Hepatic stellate cell (primary cell): ENCODE measurements around the gene INSYN1.
"Not testable (repeated sequence)": the region's sequence is repeated elsewhere in the genome, so short reads cannot be mapped to it uniquely, and the experiment has no call there.

ENCODE experiments used
- DNase-seq: peaks from one replicate; pipeline ENCODE4 v3.0.0; 2011; ENCODE audit warnings: low spot score

Gene INSYN1

DNA sequence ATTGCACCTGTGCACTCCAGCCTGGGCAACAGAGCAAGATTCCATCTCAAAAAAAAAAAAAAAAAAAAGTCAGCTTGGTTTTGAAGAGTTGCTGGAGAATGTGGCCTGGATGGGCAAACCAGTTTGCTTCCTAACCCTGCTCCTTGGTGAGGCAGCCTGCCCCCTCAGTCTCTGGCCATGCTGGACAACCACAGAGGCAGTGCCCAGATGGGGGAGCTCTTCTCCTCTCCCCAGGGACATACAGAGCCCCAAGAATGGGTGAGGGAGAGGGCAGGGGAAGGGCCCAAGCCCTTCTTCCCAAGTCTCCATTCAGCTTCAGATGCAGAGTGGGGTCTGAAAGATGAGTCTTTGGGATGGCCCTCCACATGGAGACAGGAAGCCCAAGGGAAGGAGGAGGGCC, 41.0 kb downstream of the INSYN1 start:
- no peak for DNase-seq

- DNase-seq = no peak
Measured at GRCh38 chr15:73711526-73711925, 41.6 kb downstream of the INSYN1 start.

- no peak for DNase-seq
Measured at GRCh38 chr15:73710321-73710720, 42.8 kb downstream of the INSYN1 start.

DNA sequence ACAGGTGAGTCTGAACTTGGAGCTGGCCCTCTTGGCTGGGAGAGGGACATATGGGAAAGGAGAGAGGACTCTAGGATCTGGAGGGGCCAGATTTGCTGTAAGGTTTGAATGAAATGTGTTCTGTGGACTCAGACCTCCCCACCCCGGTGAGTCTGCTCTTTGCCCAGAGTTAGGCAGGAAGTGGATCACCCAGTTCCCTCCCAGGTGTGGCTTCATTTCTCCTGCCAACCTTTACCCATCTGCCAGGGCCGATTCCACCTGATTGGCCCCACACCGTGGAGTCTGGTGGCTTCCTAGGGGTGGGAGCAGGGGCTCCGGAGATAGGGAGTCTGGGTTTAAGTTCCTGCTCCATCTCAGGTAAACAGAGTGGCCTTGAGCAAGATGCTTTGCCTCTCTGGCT, 43.5 kb downstream of the INSYN1 start:
- DNase-seq = no peak

DNA sequence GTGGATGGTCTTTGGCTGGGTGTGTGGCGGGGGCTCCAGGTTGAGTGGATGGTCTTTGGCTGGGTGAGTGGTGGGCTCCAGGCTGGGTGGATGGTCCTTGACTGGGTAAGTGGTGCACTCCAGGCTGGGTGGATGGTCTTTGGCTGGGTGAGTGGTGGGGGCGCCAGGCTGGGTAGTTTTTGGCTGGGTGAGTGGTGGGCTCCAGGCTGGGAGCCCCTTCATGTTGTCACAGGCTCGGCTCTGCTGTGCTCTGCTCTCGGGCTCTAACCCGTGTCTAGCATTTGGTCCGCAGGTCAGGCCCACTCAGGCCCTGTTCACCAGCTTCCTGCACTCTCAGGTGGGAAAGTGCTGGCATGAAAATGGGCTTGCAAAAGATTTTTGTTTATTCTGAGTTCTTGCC, 43.9 kb downstream of the INSYN1 start:
- DNase-seq = no peak

- DNase-seq = no peak
Measured at GRCh38 chr15:73708691-73709090, 44.5 kb downstream of the INSYN1 start.

DNA sequence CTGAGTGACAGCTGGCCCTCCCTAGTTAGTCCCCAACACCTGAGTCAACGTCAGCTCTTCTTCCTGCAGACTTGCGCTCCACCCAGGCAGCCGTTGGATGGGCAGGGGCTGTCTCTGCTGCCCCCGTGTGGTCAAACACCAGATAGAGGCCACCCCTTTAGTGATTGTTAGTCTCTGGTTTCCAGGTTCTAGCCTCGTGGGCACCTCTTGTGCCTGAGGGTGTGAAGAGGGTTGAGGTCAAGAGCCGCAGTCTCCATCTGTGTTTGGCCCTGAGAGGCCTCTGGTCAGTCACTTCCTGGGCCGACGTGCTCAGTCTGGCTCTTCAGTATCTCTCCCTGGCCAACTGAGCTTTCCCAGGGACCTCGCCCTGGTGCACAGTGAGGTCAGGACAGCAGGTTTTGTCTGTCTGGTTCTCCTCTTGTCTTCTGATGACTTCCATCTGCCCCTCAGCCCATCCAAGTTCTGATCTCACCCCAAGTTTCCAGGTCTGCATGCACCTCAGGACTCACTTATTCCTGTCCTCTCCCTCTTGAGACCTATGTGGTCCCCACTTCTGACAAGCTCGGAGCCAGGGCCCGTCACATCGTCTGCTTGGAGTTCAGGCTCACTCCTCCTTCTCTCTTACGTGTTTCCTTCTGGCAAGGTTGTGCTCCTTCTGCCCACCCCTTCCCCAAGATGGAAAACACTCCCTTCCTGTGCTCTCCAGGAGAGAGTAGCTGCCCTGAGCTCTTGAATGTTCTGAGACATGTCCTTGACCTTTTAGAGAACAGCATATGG, 48.1 kb downstream of the INSYN1 start:
- peak; percentile 77 for DNase-seq

DNA sequence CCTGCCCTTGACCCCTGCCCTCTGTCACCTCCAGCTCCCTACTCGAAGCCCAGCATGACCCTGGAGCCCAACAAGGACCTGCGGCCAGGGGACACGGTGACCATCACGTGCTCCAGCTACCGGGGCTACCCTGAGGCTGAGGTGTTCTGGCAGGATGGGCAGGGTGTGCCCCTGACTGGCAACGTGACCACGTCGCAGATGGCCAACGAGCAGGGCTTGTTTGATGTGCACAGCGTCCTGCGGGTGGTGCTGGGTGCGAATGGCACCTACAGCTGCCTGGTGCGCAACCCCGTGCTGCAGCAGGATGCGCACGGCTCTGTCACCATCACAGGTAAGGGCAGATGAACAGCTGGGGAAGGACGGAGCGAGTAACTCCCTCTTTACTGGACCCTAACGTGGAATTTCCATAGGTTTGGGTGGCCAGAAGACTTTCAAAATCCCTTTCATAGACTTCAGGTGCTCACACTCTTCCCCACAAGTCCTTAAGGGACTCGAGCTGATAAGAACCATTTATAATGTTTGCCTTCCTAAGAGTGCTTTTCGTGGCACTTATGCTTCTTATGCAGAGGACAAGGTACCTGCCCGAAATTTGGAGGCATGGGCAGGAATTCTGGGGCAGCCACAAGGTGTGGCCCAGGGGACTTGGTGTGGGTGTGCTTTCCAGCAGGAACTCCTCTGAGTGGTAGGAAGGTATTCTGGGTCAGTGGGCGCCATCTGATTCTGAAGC, 48.8 kb downstream of the INSYN1 start:
- not testable (repeated sequence) for DNase-seq

DNA sequence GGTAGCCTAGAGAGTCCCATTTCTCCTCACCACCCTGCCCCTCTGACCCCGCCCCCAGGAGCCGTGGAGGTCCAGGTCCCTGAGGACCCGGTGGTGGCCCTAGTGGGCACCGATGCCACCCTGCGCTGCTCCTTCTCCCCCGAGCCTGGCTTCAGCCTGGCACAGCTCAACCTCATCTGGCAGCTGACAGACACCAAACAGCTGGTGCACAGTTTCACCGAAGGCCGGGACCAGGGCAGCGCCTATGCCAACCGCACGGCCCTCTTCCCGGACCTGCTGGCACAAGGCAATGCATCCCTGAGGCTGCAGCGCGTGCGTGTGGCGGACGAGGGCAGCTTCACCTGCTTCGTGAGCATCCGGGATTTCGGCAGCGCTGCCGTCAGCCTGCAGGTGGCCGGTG, 49.5 kb downstream of the INSYN1 start:
- not testable (repeated sequence) for DNase-seq

DNA sequence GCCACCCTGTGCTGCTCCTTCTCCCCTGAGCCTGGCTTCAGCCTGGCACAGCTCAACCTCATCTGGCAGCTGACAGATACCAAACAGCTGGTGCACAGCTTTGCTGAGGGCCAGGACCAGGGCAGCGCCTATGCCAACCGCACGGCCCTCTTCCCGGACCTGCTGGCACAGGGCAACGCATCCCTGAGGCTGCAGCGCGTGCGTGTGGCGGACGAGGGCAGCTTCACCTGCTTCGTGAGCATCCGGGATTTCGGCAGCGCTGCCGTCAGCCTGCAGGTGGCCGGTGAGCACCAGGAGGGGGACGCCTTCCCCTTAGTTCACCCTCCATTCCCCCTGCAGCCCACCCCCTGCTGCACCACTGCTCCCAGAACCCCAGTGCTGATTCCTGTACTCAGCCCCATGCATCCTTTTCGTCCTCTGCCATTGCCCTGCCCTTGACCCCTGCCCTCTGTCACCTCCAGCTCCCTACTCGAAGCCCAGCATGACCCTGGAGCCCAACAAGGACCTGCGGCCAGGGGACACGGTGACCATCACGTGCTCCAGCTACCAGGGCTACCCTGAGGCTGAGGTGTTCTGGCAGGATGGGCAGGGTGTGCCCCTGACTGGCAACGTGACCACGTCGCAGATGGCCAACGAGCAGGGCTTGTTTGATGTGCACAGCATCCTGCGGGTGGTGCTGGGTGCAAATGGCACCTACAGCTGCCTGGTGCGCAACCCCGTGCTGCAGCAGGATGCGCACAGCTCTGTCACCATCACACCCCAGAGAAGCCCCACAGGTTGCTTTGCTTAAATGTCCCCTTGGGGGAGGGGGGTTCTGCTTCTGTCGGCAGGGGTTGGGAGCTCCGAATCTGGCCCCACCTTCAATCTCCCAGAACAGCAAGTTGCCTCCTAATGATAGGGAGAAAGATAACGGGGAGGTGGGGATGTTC, 50.6 kb downstream of the INSYN1 start:
- not testable (repeated sequence) for DNase-seq

DNA sequence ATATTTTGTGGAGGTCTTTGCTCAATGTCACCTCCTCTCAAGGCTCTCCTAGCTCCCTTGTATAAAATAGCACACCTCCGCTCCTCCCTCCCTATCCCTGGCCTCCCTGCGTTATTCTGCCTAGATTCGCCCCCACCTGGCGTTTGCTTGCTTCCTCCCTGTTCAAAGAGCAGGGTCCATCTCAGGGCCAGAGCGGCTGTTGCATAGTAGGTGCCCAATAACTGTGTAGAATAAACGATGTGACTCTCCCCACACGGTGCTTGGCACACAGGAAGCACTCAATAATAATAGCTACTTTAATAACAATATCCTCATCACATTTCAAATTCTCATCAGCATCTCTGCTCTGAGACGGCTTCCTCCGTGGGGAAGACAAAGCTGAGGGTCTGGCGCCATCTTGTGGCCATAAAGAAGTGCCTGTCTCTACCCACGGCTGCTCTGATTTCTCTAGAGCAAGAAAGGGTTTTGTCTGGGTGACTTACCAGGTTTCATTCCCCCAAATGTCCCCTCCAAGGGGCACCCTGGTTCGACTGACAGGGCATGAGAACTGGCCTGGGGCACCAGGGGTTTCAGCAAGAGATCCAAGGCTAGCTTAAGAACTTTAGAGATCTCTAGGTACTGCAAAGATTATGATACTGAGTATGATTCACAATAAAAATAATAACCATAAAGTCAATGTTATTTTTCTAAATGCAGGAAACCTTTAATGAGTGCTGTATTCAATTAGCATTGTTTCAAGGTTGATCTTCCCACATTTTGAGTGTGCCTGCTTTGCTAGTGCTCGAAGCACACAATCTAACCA, 52.9 kb downstream of the INSYN1 start:
- peak; percentile 79 for DNase-seq

GRCh38 chr15:73699249-73700040, 53.7 kb downstream of the INSYN1 start:
- no peak for DNase-seq

DNA sequence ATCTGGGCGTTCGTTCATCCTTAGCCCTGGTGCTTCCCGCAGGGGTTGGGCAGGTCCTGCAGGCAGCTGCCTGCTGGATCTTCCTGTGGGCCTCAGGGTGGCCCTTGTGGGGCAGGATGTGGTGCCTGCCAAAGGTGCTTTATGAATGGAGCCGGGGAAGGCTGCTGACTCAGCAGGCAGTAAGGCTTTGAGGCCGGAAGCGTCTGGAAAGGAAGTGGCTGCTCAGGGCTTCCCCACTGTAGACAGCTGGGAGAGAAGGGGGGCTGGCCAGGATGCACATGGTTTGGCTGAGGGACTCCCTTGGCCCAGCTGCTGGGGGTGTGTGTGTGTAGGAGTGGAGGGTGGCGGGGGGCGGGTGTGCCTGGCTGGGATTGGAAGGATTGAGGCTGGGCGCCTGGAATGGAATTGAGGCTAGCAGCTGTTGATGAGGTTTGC, 56.1 kb downstream of the INSYN1 start:
- peak; percentile 83 for DNase-seq

GRCh38 chr15:73696641-73697001, 56.5 kb downstream of the INSYN1 start:
- no peak for DNase-seq

DNA sequence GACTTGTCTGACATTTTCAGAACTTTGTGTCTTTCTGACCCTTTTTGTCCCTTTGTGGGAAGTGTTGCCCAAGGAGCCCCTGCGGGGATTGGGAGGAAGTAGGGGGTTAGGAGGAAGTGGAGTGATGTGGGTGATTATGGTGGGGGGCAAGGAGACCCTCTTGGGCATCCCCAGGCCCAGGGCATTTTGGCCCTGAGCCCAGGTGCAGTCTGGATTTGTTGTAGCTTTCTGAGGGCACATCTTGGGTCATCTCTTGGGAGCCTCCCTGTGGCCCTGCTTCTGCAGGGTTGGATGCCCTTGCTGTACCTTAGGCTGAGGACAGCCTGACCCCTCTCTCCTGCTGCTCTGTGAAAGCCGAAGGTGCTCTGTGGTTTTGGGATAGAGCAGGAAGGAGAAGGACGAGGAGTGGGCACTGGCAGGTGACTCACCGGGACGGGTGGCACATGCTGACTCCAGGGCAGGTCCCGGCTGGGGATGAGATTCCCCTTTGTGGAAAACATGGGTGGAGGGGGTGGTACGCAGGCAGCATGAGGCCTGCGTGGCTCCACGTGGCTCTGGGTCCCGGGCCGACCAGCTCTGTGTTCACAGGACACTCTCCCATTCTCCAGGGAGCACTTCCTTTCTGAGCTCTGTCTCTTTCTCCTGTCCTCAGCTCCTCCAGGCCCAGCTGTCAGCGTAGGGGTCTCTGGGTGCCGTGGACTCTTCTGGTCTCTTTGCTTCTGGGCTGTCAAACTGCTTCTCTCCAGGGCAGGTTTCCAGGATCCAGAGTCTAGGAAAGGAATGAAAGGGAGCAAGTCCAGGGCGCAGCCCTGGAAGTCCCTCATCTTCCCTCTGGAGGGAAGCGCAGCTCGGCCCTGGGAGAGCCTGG, 57.1 kb downstream of the INSYN1 start:
- no peak for DNase-seq

- DNase-seq = peak; percentile 82
Measured at GRCh38 chr15:73694419-73694818, 58.7 kb downstream of the INSYN1 start.

GRCh38 chr15:73691396-73691795, 61.8 kb downstream of the INSYN1 start:
- DNase-seq = peak; percentile 69

DNA sequence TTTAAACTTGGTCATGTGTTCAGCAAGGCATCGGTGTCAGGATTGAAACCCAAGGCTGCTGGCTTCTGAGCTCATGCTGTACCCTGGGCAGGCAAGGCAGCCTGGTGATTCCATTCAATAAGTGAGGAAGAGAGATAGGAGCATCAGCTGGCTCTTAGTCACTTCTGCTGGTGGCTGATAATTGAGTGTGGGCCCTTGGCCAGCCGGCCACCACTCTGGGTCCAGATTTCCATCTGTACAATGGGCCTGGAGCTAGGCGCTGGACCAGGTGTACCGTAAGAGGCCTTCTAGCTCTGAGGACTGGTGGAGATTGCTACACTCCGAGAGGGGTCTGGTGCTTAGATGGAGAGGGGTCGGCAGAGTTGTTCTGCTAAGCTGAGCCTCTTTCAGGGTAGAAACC, 64.7 kb downstream of the INSYN1 start:
- DNase-seq = no peak

DNA sequence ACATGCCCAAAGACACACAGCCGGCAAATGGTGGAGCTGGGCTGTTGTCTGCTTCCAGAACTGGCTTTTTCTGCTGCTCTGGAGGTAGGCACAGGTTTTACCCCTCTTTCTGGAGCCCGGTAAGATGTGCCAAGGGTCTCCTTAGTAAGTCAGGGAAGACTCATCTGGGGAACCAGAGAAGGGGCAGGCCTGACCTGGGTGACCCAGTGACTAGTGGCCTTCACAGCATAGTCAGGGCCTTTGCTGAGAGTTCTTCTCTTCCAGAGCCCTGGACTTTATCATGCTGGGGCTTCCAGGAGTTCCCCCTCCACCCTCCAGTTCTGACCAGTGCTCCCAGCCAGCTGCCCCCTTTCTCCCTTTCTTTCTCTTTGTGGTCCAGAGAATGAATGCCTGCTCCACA, 65.8 kb downstream of the INSYN1 start:
- no peak for DNase-seq

- DNase-seq = peak; percentile 86
Measured at GRCh38 chr15:73686781-73687256, 66.3 kb downstream of the INSYN1 start.
